ENCODE results near the gene PRKAR1B.

DNA sequence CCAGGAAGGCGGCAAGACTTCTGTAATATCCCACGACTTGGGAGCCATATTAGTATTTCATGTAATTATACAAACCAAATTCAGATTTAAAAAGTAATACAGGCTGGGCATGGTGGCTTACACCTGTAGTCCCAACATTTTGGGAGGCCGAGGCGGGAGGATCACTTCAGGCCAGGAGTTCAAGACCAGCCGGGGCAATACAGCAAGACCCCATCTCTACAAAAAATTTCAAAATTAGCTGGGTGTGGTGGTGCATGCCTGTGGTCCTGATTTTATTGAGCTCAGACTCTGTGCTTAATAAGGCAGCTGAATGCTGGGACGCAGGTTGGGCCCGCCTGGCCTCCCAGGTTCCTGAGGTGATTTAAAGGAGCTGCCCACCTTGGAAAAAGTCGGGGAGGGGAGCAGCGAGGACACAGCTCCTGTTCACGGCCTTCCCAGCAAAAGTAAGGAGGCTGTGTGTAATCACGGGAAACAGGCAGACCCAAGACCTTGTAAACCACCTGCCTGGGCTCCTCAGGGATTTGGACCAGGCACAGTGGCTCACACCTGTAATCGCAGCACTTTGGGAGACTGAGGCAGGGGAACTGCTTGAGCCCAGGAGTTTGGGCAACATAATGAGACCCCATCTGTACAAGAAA lies 93.6 kb downstream of the PRKAR1B start:
- TF ChIP-seq, protein P1, sequence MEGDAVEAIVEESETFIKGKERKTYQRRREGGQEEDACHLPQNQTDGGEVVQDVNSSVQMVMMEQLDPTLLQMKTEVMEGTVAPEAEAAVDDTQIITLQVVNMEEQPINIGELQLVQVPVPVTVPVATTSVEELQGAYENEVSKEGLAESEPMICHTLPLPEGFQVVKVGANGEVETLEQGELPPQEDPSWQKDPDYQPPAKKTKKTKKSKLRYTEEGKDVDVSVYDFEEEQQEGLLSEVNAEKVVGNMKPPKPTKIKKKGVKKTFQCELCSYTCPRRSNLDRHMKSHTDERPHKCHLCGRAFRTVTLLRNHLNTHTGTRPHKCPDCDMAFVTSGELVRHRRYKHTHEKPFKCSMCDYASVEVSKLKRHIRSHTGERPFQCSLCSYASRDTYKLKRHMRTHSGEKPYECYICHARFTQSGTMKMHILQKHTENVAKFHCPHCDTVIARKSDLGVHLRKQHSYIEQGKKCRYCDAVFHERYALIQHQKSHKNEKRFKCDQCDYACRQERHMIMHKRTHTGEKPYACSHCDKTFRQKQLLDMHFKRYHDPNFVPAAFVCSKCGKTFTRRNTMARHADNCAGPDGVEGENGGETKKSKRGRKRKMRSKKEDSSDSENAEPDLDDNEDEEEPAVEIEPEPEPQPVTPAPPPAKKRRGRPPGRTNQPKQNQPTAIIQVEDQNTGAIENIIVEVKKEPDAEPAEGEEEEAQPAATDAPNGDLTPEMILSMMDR (conservative IDR thresholded peaks at IDR 0.05) = no peak
- TF ChIP-seq ZFX (IDR thresholded peaks at IDR 0.05) = no peak

Measured in C4-2B (cell line).